Activated CD4-positive, alpha-beta T cell treated with anti-CD3 and anti-CD28 coated beads, Interleukin-2, amount 50 U/mL, for 16 hours (primary cell): Measurements from ENCODE around the gene DDX54.
"Not testable (repeated sequence)": the region's sequence is repeated elsewhere in the genome, so short reads cannot be mapped to it uniquely, and the experiment has no call there.

Experiments used
- DNase-seq: peaks from one replicate; pipeline ENCODE4 v3.0.0-alpha.2; 2020

DDX54 gene

DNA sequence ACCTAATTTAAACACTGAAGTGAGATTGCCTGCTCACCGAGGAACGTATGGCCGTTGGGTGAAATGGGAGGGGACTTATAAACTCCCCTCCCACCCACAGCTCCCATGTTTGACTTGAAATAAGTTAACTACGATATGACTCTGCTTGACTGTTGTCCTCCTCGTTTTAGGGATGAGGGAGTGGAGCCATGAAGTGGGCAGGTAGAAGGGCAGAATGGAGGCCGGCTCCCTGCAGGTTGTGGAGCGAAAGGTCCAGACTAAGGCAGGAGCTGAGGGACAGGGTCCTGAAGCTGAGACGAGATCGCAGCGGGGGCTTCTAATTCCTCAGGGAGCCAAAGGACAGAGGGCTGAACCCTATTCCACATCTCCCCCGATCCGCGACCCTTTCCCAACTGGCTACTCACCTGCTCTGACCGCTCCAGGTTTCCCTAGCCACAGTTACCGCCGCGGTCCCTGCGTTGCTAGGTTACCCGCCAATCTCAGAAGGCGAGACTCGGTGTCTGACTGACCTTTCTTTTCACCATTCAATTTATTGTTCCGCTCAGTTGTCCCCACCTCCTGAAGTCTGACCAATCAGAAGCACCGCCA is 35.4 kb upstream of the DDX54 start:
- DNase-seq: peak; percentile 11

DNA sequence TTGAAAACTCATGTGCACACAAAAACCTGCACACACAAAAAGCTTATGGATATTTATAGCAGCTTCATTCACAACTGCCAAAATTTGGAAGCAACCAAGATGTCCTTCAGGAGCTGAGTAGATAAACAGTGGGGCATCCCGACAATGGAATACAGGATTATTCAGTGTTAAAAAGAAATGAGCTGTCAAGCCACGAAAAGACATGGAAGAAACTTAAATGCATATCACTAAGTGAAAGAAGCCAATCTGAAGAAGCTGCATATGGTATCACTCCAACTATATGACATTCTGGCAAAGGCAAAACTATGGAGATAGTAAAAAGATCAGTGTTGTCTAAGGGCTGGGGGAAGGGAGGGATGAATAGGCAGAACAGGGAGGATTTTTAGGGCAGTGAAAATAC is 30.7 kb upstream of the DDX54 start:
- DNase-seq: no peak

DNA sequence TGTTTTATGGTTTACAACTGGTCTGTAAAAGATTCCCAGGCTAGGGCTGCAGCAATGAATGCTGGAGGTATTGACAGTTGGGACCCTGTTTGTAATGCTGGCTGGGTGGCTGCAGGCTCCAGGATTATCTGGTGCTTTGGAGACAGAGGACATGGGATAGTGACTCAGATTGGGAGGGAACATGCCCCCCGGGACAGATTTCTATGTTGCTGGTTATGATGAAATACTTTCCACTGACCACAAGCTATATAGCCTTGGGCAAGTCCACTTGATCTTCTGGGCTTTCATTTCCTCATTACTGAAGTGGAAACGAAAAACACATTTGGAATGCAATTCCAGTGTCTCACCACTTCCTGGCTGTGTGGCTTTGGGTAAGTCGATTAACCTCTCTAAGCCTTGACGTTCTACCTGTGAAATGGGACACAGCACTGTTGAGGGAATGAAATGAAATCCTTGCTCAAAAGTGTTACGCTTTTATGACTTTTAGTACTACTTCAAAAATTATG is 29.7 kb upstream of the DDX54 start:
- DNase-seq: peak; percentile 38

DNA sequence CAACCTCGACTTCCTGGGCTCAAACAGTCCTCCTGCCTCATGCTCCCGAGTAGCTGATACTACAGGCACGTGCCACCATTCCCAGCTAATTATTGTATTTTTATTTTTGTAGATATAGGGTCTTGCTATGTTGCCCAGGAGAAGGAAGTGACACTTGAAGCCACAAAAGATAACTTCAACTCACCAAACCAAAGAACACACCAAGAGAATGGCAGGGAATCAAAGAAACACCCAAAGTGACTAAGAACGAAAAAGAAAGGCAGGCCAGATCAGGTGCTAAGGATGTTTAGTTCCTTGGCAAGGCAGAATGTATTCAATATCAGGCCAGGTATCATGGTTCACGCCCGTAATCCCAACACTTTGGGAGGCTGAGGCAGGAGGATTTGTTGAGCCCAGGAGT is 25.9 kb upstream of the DDX54 start:
- DNase-seq: peak; percentile 45

DNA sequence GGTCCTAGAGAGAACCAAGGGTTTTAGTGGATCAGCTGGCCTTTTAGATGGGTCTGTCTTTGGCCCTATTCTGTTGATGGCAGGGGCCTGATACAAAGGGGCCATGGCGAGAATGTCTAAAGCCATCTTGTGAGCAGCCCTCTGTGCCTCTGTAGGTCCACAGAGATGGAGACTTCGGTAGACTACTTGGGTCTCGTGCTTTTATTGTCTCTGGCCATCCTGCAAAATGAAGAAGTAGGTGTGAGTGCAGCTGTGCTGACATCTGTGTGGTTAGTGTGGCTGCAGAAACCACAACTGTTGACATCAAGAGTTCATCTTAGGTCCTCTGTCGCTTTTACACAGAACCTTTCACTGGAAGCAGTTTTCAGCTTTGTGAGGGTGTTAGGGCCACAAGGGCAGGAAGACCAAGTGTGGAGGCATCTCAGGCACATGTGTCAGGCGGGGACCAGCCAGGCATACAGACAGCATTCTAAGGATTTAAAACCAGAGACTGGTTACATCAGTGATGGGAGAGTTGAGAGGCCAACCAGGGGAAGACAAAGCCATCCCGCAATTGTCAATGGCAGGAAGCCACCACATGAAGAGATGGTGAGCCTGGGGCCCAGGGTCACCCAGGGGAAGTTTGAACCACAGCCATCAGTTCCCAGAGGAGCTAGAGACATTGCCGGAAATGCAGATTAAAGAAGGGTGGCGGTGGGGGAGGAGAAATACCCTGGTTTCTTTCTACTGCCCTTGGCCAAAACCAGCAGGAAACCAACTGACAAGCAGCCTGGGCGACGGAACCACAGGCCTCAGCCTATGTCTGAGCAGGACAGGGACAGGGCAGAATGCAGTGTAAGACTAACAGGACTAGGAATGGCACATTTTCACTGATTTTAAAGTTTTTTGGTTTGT is 23.0 kb upstream of the DDX54 start:
- peak; percentile 85 for DNase-seq

DNA sequence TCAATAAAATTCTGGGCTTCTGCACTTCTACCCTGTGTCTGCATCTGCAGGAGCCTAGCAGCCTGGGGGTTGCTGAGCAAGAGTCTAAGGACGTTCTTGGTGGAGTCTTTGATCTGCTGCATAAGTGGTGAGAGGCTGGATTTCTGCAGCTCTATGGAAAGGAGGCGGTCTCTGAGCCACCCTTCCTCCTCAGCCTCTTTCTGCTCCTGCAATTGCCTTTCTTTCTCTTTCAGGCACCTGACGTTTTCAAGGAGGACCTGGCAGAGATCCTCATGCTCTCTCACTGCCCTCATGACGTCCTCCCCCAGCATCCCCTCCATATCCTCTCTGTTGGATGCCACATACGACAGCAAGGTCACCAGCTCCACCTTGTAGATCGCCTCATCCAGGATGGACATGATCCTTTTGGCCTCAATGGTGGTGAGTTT is 22.3 kb upstream of the DDX54 start:
- DNase-seq: peak; percentile 10

DNA sequence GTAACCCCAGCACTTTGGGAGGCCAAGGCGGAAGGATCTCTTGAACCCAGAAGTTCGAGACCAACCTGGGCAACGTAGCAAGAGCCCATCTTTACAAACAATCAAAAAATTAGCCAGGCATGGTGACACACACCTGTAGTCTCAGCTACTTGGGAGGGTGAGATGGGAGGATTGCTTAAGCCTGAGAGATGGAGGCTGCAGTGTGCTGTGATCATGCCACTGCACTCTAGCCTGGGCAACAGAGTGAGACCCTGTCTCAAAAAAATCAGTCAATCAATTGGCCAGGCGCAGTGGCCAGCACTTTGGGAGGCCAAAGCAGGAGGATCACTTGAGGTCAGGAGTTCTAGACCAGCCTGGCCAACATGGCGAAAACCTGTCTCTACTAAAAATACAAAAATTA is 21.5 kb upstream of the DDX54 start:
- DNase-seq: not testable (repeated sequence)

DNA sequence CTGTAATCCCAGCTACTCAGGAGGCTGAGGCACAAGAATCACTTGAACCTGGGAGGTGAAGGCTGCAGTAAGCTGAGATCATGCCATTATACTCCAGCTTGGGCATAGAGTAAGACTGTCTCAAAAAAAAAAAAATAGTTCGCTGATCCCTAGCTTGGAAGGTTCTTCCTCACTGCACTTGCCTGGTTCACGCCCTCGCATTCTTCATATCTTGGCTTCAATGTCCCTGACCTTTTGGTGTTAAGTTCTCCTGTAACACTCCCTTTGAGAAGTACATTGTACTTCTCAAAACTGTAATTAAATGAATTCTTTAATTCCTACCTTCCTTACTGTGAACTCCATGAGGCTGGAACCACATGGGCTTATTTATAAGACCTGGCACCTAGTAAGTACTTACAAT is 19.5 kb upstream of the DDX54 start:
- no peak for DNase-seq

DNA sequence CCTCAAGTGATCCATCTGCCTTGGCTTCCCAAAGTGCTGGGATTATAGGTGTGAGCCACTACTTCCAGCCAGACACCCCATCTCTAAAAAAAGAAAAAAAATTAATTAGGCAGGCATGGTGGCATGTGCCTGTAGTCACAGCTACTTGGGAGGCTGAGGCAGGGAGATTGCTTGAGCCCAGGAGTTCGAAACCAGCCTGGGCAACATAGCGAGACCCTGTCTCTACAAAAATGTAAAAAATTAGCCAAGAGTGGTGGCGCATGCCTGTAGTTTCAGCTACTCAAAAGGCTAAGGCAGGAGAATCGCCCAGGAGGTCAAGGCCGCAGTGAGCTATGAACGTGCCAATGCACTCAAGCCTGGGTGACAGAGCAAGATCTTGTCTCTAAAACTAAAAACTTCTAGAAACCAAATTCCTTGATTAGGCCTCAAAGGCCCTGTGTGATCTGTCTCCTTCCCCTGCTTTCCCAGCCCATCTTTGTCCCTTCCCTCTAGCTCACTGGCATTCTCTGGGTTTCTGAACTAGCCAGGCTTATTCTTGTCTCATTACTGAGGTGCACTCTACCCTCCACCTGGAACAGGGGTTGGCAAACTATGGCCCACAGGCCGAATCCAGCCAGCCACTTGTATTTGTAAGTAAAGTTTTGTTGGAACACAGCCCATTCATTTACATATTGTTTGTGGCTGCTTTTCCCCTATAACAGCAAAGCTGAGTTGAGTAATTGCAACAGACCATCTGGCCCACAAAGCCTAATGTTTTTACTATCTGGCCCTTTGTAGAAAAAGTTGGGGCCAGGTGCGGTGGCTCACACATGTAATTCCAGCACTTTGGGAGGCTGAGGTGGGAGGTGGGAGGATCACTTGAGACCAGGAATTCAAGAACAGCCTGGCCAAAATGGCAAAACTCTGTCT is 18.8 kb upstream of the DDX54 start:
- peak; percentile 10 for DNase-seq

DNA sequence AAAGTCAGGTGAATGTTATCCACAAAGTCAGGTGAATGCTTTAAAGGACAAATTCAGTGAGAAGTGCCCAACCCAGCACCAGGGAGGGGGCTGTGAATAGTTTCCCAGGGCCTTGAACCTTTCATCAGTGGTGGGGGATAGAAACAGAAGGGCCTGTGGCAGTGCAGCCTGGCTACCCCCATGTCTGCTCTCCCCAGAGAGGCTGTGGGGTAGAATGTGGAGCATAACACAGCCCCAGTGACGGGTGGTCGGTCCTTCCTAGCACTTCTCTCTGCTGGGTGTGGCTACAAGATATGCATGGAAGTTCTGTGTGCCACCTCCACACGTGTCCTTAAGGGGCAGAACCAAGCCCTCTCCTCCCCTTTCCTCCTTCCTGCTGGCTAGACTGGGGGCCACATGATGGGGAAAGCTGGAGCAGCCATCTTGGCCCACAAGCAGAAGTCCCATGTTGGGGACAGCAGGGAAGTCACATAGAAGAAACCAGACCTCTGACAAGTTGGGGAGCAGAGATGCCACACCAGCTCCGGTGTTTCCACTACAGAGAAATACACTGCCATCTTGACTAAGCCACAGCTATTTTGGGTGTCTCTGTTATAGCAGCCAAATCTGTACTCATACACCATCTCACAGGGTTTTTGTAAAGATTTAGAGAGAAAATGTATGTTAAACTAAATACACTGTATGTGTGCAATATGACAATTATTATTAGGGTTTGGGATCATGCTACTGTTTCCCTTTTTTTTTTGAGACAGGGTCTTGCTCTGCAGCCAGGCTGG is 17.2 kb upstream of the DDX54 start:
- no peak for DNase-seq

DNA sequence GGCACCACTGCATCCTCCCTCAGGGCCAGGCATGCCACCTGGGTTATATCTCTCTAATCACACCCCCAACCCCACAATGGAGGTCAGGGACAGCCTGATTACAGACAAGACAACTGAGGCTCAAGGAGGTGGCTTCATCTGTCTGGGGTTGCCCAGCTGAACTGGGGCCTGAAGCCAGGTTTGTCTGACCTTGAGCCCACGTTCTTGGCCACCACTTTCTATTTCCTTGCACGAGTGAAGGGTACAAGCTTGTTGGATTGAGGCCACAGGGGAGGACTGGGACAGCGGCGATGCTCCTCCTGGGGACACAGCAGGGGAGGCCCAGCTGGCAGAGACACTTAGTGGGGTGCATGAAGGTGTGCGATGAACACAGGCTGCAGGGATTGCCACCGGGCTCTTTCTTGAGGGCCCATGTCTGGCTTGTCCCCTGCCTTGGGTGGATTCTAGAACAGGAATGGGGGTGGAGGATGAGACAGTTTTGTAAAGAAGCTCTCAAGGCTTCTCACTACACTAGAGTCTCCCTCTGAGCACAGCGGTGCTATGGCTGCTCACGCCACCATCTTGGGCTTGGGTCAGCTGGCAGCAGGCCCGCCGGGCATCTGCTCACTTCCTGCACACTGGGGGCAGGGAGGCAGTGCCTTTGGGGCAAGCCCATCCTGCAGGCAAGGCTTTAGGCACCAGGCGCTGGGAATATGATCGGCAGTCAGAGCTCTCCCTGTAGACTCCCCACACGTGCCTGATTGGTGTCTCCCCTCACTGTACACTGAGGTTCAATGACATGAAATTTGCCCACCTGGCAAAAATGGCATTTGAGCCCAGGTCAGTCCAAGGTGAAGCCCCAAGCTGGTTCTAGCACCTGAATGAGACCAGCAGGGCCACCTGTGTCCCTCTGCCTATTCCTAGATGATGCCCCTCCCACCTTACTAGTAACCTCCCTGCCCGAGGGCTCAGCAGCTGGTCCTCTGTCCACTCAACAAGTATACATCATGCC is 16.2 kb upstream of the DDX54 start:
- DNase-seq: no peak

DNA sequence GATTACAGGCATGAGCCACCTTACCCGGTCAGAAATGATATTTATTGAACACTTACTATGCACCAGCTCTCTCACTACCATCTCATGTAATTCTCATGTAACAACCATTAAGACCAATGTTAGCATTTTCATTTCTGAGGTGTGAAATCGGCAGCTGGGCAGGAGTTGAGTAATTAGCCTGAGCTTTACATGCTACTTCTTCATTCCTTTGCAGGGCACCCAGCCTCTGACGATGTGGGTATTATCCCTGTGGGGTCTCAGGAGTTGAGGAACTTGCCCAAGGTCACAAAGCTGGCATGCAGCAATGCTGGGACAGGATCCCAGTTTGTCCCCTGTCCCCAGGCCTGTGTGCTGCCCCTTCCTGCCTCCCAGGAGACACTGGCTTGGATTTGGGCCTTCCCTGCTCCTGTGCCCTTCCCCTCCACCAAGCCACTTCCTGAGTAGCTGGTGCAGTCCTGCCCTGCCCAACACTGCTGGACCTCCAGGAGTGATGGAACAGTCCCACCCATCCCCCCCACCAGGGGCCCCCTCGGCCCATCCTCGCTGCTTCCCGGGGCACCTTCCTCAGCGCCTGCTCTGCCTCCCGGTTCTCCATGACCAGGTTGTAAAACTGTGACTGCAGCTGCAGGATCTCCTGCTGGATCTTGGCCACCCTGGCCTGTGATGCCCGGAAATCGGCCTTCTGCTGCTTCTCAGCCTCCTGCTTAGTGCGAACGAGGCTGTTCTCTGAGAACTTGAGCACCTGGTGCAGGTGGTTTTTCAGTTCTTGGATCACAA is 14.9 kb upstream of the DDX54 start:
- DNase-seq: no peak

DNA sequence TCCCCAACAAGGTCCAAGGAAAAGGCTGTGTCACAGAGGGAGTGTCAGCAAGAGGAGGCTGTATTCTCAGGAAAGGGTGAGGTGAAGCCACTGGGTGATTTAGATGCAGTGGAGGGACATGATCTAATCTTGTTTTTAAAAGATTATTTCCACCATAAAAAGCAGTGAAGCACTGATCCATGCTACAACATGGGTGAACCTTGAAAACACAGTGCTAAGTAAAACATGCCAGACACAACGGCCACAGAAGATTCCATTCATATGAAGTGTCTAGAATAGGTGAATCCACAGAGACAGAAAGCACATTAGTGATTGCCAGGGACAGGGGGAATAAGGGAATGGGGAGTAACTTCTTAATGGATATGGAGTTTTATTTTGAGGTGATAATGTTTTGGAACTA is 13.0 kb upstream of the DDX54 start:
- no peak for DNase-seq

DNA sequence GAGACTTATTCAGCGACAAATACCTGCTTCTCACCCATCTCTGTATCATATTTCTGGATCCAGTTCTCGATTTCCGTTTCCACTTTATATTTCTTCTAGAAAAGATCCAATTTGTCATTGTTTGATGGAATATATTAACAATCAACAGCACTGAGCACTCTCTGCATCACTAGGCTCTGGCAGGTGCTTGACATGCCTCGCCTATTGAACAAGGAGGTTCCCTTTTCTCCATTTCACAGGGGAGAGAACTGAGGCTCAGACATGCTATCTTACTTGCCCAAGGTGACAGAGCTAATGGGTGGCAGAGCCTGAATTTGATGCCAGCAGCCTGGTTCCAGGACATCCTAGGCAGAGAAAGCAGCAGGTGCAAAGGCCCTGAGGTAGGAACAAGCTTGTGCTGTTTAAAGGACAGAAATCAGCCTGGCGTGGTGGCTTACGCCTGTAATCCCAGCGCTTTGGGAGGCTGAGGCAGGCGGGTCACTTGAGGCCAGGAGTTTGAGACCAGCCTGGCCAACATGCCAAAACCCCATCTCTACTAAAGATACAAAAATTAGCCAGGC is 12.3 kb upstream of the DDX54 start:
- no peak for DNase-seq

DNA sequence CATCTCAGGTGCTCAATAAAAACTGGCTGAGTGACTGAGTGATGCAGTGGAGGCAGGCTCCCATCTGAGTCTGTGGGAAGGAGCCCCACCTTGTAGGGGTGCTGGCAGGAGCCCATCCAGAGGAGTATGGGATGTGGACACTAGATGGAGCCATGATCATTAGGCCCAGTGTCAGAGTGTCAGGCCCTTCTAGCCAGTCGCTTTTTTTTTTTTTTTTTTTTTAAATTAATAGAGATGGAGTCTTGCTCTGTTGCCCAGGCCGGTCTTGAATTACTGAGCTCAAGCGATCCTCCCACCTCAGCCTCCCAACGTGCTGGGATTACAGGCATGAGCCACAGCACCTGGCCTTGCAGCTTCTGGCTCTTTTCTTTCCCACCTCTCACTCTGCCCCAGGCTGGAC is 11.7 kb upstream of the DDX54 start:
- DNase-seq: peak; percentile 70

DNA sequence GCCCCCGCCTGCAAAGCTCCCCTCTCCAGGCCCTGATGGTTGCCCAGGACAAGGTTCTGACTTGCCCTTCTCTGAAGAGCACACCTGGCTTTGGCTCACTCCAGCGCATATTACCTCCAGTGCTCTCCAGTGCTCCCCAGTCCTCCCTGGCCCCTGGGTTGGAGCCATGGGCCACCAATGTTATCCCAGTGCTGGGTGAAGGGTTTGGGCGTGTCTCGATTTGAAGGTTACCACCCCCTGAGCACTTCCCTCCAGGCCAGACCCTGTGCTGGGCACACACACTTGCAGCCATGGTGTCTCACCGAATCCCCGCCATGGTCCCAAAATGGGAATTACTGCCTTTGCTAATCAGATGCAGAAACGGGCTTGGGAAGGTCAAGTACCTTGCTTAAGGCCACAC is 11.3 kb upstream of the DDX54 start:
- DNase-seq: no peak

DNA sequence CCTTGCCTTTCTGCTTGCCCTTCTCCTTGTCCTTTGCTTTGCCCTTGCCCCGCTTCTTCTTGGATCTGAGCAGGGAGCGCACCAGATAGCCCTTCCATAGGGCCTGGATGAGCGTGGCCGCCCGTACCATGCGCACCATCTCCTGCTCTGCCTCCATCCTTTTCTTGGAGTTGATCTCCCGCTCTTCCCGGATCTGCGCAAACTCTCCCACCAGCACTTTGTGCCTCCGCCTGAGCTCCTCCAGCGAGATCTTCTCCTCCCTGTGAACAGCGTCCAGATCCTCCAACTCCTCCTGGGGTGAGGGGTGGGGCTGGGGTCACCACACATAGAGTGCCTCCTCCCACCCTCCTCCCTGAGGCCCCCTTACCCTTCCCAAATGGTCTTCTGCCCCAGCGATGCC is 10.3 kb upstream of the DDX54 start:
- DNase-seq: no peak

DNA sequence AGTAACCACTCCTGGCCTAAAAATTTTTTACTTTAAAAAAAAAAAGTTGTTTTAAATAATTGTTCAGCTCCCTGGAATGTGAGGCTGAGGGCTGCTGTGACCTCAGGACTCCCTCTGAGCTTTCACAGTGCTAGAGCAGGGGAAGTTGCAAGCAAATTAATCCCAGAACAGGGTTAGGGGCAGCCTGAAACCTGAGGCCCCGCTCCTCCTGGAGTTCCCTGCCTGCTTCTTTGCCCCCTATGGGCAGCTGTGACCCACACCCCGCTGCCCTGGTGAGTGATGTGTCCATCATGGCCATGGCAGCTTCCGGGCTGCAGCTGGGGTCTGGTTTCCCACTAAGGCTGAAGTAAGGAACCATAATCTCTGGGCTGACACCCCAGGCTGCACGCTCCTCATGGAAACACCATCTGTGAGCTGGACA is 9.7 kb upstream of the DDX54 start:
- DNase-seq: no peak

DNA sequence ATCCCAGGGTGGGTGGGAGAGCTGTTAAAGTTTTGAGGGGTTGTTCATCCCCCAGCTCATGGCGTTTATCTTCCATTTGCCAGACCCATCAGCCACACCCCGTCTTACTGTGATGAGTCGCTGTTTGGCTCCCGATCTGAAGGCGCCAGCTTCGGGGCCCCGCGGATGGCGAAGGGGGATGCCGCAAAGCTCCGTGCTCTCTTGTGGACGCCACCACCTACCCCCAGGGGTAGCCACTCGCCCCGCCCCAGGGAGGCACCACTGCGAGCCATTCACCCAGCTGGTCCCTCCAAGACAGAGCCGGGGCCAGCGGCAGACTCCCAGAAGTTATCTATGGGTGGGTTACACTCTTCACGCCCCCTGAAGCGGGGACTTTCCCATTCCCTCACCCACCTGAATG is 5.9 kb upstream of the DDX54 start:
- no peak for DNase-seq

DNA sequence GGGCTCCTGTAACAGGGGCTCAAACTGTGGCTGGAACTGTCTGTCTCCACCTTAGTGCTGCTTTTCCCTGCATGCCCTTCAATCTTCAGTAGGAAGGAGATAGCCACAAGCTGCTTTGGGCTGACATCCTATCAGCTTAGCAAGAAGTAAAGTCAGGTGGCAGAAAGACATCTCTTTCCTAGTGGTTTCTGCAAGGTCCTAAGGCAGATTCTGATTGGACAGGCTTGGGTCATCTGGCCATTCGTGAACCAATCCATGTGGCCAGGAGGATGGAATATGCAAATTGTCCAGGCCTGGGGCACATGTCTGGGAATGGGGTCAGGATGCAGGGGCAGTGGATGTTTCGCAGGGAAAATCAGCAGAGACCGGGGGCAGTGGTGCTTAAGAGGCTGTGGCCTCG is 5.5 kb upstream of the DDX54 start:
- DNase-seq: no peak
